Left renal pelvis (tissue), 4 donors: Measurements from ENCODE around the gene NDUFAF8. TPM values are rescaled to one million over a fixed set of nuclear protein-coding genes. Genes with fewer than 3 reads are reported as not detected.

Source experiments
- DNase-seq, 4 donors: peaks; one replicate each; pipeline ENCODE4 v3.0.0-alpha.2; 2013; ENCODE audit warnings: low read depth in 4 of 4, low spot score in 3 of 4
- polyA plus RNA-seq, 4 donors: library from polyadenylated mRNA; unstranded; fragments of 120-200 nt; gene quantifications; one replicate each; pipeline ENCODE4 v1.2.1, GENCODE V29; 2013; ENCODE audit not compliant: insufficient read length in 4 of 4

The NDUFAF8 gene
- polyA plus RNA-seq, 4 donors, result 36.7 to 67.0 (median 46.7) TPM

- no peak for DNase-seq
Observed at GRCh38 chr17:81267390-81268067, 28.4 kb downstream of the NDUFAF8 start.

- no peak for DNase-seq
Observed at GRCh38 chr17:81270279-81270678, 31.2 kb downstream of the NDUFAF8 start.

GRCh38 chr17:81271226-81271625, 32.1 kb downstream of the NDUFAF8 start:
- DNase-seq, result no peak

GRCh38 chr17:81272616-81273015, 33.5 kb downstream of the NDUFAF8 start:
- DNase-seq, result no peak

GRCh38 chr17:81273698-81274470, 34.8 kb downstream of the NDUFAF8 start:
- DNase-seq, result no peak

GRCh38 chr17:81274471-81274855, 35.3 kb downstream of the NDUFAF8 start:
- no peak for DNase-seq

GRCh38 chr17:81276781-81277180, 37.7 kb downstream of the NDUFAF8 start:
- no peak for DNase-seq

GRCh38 chr17:81277421-81277820, 38.3 kb downstream of the NDUFAF8 start:
- DNase-seq, result no peak

- no peak for DNase-seq
Observed at GRCh38 chr17:81277946-81278693, 39.0 kb downstream of the NDUFAF8 start.

GRCh38 chr17:81278831-81279230, 39.7 kb downstream of the NDUFAF8 start:
- no peak for DNase-seq

- DNase-seq, result no peak
Observed at GRCh38 chr17:81279278-81280275, 40.5 kb downstream of the NDUFAF8 start.

GRCh38 chr17:81280571-81280970, 41.5 kb downstream of the NDUFAF8 start:
- DNase-seq, result no peak

GRCh38 chr17:81282141-81282540, 43.0 kb downstream of the NDUFAF8 start:
- DNase-seq, result no peak

GRCh38 chr17:81282876-81283275, 43.8 kb downstream of the NDUFAF8 start:
- no peak for DNase-seq

- DNase-seq, result no peak
Observed at GRCh38 chr17:81285179-81285878, 46.2 kb downstream of the NDUFAF8 start.

- DNase-seq, result no peak
Observed at GRCh38 chr17:81285894-81286293, 46.8 kb downstream of the NDUFAF8 start.

GRCh38 chr17:81286491-81287145, 47.5 kb downstream of the NDUFAF8 start:
- no peak for DNase-seq

- DNase-seq, result no peak
Observed at GRCh38 chr17:81287152-81287551, 48.0 kb downstream of the NDUFAF8 start.
